HG03575 (cell line): ENCODE data around the gene PRR33.
"Not testable (repeated sequence)": the region's sequence is repeated elsewhere in the genome, so short reads cannot be mapped to it uniquely, and the experiment has no call there.

Source experiments
- ATAC-seq: cut with Tn5 transposase; IDR thresholded peaks from one replicate; pipeline ENCODE4 v1.9.1; 2021; ENCODE audit not compliant: unreplicated experiment, insufficient number of reproducible peaks, low FRiP score; ENCODE audit errors: extremely low read depth

PRR33 gene

GRCh38 chr11:1893581-1894359 is 2.1 kb upstream of the PRR33 start:
- ATAC-seq = no peak

DNA sequence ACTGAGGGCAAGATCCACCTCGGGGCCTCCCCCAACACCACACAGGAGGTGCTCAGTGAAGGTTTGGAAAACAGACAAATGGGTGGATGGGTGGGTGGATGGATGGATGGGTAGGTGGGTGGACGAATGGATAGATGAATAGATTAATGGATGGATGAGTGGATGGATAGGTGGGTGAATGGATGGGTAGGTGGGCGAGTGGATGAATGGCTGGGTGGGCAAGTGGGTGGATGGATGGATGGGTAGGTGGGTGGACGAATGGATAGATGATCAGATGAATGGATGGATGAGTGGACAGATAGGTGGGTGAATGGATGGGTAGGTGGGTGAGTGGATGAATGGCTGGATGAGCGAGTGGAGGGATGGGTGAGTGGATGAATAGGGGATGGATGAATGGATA is 863 bp upstream of the PRR33 start:
- no peak for ATAC-seq

- ATAC-seq = no peak
Measured at GRCh38 chr11:1892116-1892515, 421 bp upstream of the PRR33 start.

DNA sequence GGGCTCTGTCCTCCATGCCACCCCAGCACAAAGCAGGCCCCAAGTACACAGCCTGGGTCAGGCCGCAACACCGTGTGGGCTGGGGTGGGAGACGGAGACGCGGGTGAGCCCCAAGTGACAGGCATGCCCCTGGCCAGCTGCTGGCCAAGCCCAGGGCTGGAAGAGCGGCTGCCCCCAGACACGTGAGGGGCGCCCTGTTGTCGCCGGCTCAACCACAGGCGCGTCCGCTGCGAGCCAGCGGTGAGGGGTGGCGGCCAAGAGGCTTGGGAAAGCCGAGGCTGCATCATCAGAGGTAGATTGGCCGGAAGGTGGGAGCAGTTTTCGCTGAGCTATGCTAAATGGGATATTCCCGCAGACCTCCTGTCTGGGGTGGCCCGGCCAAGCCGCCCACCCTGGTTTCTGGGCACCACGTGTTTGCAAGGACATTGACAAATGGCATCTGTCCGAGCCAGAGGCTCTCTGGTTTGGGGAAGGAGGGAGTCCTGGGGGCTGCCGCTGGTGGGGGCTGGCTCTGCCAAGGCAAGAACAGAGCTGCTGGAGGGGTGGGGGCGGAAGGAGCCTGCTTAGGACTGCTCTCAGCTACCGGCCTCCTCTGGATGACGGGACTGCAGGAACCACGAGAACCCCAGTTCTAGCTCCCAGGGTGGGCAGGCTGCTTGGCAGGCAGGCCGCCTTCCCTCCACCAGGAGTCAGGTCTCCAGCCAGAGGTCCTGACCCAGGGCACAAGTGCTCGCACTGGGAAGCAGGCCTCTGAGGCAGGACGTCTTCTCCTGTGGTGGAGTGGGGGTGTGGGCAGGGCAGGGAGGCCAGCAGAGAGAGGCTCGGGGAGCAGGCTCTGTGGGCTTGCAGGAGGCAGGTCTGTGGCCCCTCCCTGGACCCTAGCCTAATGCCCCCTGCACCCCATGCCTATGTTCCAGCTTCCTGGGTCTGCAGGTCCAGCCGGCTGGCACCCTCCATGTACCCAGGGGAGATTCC is 552 bp downstream of the PRR33 start:
- ATAC-seq = no peak

DNA sequence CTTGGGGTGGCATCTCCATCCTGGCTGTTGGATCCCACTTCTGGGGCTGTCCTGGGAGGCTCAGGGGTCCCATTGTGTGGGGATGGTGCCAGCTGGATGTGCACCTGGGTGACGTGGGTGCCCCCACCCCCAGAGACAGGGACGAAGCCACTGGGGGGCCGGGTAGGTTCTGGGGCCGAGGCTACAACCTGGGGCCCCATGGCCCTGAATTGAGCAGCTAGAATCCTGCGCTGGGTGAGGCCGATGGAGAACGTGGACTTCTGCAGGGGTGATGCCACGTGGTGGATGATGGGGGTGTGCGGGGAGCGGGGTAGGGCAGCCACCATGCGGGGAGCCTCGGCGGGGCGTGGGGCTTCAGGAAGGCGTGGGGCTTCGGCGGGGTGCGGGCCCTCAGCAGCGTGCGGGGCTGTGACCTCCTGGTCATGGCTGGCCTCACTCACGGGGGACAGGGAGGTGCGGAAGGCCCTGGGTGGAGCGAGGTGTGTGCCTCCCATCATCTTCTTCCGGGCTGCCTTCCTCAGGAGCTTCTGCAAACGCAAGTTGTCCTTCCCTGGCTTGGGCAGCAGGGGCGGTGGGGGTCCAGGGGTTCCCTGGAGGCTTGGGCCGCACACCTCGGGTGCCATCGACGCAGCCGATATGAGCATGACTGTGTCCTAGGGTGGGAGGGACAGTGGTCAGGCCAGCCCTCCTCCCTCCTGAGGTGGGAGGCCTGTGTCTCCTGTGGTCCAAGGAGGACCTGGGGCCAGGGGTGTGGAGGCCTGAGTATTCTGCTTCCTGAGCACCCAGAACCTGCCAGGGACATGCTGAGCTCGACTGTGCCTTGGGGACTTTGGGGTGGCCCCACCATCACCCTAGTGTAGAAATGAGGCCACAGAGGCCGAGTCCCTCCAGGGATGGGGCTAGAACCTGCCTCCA is 1.5 kb downstream of the PRR33 start:
- no peak for ATAC-seq

DNA sequence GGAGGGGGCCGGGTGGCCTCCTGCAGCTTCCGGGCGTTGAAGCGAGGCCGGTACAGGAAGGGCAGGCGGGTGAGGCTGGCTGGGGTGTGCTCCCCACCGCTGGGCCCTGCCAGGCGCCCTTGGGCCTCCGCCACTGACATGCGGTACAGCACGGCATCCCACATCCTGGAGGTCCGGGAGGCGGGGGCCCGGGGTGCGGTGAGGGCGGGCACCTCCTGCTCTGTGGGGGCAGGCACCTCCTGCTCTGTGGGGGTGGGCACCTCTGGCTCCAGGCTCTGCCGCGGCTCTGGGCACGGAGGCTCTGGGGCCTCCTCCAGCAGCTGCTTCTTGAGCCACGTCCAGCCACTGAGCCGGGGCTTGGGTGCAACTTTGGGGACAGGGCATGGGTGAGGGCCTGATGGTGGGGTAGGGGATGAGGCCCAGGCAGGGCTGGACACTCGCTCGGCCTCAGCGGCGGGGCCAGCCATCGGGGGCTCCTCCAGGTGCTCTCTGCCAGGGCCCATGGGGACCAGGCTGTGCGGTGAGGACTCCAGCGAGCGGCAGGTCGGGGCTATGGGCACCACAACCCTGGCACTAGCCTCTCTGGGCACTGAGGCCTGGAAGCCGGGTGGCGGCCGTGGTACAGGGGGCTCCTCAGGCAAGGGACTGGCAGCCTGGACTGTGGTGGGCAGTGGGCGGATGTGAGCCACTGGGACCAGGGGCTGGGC is 2.3 kb downstream of the PRR33 start:
- ATAC-seq = no peak

DNA sequence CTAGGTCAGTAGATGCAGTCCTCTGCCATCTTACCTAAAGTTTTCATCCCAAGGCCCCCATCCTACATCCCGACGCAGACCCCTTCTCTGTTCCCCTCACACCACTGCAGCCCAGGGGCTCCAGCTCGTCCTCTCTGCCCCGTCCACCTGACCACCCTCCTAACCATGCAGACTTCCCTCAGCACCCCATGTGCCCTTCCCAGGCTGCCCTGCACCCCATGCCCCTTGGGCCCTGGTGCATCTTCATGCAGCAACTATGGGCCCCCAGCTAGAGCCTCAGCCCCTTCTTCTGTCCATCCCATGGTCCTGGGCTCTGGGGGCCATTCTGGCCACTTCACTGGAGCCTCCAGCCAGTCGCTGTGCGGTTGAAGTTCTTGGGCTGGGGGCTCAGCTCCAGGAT is 2.9 kb downstream of the PRR33 start:
- no peak for ATAC-seq

GRCh38 chr11:1888347-1888753 is 3.3 kb downstream of the PRR33 start:
- ATAC-seq = no peak

GRCh38 chr11:1887451-1888346 is 4.0 kb downstream of the PRR33 start:
- no peak for ATAC-seq

GRCh38 chr11:1886551-1886950 is 5.1 kb downstream of the PRR33 start:
- not testable (repeated sequence) for ATAC-seq

GRCh38 chr11:1884303-1884700 is 7.4 kb downstream of the PRR33 start:
- ATAC-seq = no peak

DNA sequence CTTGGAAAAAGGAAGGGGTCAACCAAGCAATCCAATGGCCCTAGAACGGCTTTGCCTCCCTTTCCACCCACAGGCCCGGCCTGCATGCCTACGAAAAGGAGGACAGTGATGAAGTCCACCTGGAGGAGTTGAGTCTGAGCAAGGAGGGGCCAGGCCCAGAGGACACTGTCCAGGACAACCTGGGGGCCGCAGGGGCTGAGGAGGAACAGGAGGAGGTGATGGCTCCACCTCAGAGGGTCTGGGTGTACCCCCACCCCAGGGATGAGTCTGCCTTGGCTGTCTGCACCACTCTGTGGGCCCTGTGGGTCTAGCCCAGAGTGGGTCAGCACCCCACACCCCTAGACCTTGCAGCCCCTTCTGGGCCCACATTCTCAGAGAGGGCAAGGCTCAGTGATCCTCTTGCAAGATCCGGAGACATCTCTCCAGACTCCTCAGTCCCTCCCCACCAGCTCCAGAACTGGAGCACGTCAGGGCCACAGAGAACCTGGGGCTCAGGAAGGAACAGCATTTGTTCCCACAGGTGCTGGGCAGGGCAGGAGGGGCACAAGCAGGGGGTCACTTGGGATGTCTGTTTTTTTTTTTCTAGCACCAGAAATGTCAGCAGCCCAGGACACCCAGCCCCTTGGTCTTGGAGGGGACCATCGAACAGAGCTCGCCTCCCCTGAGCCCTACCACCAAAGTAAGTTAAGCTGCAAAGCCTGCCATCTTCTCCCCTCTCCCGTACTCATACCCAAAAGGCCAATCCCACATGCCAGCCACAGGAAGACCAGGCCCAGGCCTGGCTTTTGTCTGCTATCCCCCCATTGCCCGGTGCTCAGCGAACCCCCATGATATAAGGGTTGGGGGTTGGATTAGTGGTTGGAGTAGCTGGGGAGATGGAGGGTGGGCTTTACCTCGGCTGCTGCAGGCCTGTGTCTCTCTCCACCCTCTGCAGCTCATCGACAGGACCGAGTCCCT is 8.1 kb downstream of the PRR33 start:
- no peak for ATAC-seq

GRCh38 chr11:1882265-1883238 is 9.1 kb downstream of the PRR33 start:
- no peak for ATAC-seq

DNA sequence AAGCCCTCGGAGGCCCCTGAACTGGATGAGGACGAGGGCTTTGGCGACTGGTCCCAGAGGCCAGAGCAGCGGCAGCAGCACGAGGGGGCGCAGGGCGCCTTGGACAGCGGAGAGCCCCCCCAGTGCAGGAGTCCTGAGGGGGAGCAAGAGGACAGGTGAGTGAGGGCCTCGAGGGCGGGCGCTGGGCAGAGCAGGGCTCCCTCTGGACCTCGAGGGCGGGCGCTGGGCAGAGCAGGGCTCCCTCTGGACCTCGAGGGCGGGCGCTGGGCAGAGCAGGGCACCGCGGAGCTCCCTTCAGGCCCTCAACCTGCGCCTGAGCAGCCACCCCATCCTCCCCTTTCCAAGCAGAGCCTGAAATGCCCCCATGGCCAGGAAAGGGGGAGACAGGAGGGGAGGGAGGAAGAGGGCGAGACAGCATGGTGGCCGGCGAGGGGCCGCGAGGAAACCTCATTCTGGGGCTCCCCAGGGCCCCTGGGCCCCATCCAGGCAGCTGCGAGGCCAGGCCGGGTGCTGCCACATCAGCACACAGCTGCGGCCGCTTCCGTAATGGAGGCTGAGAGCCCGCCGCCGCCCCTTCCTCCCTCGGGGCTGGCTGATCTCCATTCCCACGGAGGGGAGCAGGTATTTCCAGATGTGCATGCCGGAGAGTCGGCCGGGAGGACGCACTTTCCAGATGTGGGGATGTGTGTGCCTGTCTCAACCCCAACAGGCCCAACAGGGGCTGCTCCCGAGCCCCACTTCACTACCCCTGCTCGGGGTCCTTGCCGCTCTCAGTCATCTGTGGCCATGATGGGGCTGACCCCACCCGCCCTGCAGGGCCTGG is 10.0 kb downstream of the PRR33 start:
- no peak for ATAC-seq
